H9 (cell line): Measurements from ENCODE around the gene NBPF20. TPM values are rescaled to one million over a fixed set of nuclear protein-coding genes. Genes with fewer than 3 reads are reported as not detected.
"Not testable (repeated sequence)": the region's sequence is repeated elsewhere in the genome, so short reads cannot be mapped to it uniquely, and the experiment has no call there.

Experiments used
- DNase-seq: peaks from one replicate; pipeline ENCODE4 v3.0.0-alpha.2; 2017
- H2AFZ ChIP-seq: one replicate; pipeline ENCODE4 v1.6.1; 2013; ENCODE audit warnings: mild to moderate bottlenecking, low read length, control low read depth, moderate library complexity
- H2AK5ac ChIP-seq: 2 replicates; pipeline ENCODE4 v1.6.1; 2013; ENCODE audit warnings: low read length, control low read depth, mixed read lengths; ENCODE audit not compliant: insufficient read length
- H2BK120ac ChIP-seq: one replicate; pipeline ENCODE4 v1.6.1; 2013; ENCODE audit warnings: low read depth, mild to moderate bottlenecking, low read length, control low read depth, inconsistent platforms; ENCODE audit not compliant: poor library complexity, severe bottlenecking
- H2BK12ac ChIP-seq: 2 replicates; pipeline ENCODE4 v1.6.1; 2013; ENCODE audit warnings: low read length, control low read depth, mixed read lengths, low read depth; ENCODE audit not compliant: insufficient read length
- H2BK15ac ChIP-seq: 2 replicates; pipeline ENCODE4 v1.6.1; 2013; ENCODE audit warnings: low read depth, low read length, control low read depth
- H2BK20ac ChIP-seq: one replicate; pipeline ENCODE4 v1.6.1; 2013; ENCODE audit warnings: low read depth, mild to moderate bottlenecking, low read length, control low read depth, inconsistent platforms; ENCODE audit not compliant: poor library complexity, severe bottlenecking
- H2BK5ac ChIP-seq: 2 replicates; pipeline ENCODE4 v1.6.1; 2013; ENCODE audit warnings: low read length, control low read depth, mixed read lengths; ENCODE audit not compliant: insufficient read length
- H3K14ac ChIP-seq: 2 replicates; pipeline ENCODE4 v1.6.1; 2013; ENCODE audit warnings: low read length, control low read depth; ENCODE audit not compliant: insufficient read depth
- H3K18ac ChIP-seq: 2 replicates; pipeline ENCODE4 v1.6.1; 2013; ENCODE audit warnings: low read depth, mild to moderate bottlenecking, mixed read lengths, low read length, control low read depth; ENCODE audit not compliant: insufficient read length
- H3K23ac ChIP-seq: 2 replicates; pipeline ENCODE4 v1.6.1; 2013; ENCODE audit warnings: low read length, control low read depth, mixed read lengths, low read depth; ENCODE audit not compliant: insufficient read length
- H3K23me2 ChIP-seq: 2 replicates; pipeline ENCODE4 v1.6.1; 2013; ENCODE audit warnings: low read depth, mild to moderate bottlenecking, mixed read lengths, low read length, control low read depth; ENCODE audit not compliant: insufficient read length, poor library complexity, severe bottlenecking
- H3K27ac ChIP-seq: 2 replicates; pipeline ENCODE4 v1.5.1; 2013; ENCODE audit warnings: low read length, control low read depth, mixed read lengths, low read depth; ENCODE audit not compliant: insufficient read length
- H3K27me3 ChIP-seq: 2 replicates; pipeline ENCODE4 v1.6.1; 2013; ENCODE audit warnings: low read length, control low read depth, inconsistent platforms; ENCODE audit not compliant: insufficient read depth
- H3K4ac ChIP-seq: 2 replicates; pipeline ENCODE4 v1.6.1; 2013; ENCODE audit warnings: low read depth, mild to moderate bottlenecking, control low read depth, inconsistent platforms, low read length, moderate library complexity
- H3K4me1 ChIP-seq: 2 replicates; pipeline ENCODE4 v1.6.1; 2013; ENCODE audit warnings: low read length, control low read depth, inconsistent platforms; ENCODE audit not compliant: insufficient read depth
- H3K4me2 ChIP-seq: 2 replicates; pipeline ENCODE4 v1.6.1; 2013; ENCODE audit warnings: low read length, control low read depth, mixed read lengths; ENCODE audit not compliant: insufficient read length, insufficient read depth
- H3K56ac ChIP-seq: 2 replicates; pipeline ENCODE4 v1.6.1; 2013; ENCODE audit warnings: low read depth, mild to moderate bottlenecking, mixed read lengths, low read length, control low read depth; ENCODE audit not compliant: insufficient read length
- H3K79me1 ChIP-seq: 2 replicates; pipeline ENCODE4 v1.6.1; 2013; ENCODE audit warnings: low read depth, mild to moderate bottlenecking, moderate library complexity, low read length, control low read depth, inconsistent platforms; ENCODE audit not compliant: insufficient read depth, poor library complexity, severe bottlenecking
- H3K79me2 ChIP-seq: 2 replicates; pipeline ENCODE4 v1.6.1; 2013; ENCODE audit warnings: low read length, control low read depth, inconsistent platforms; ENCODE audit not compliant: insufficient read depth
- H3K9ac ChIP-seq: 2 replicates; pipeline ENCODE4 v1.6.1; 2013; ENCODE audit warnings: low read length, control low read depth, mixed read lengths; ENCODE audit not compliant: insufficient read length; ENCODE audit errors: extremely low read depth
- H3K9me3 ChIP-seq: one replicate; pipeline ENCODE4 v1.6.1; 2013; ENCODE audit warnings: low read depth, low read length, inconsistent platforms; ENCODE audit not compliant: control insufficient read depth
- H3T11ph ChIP-seq: one replicate; pipeline ENCODE4 v1.6.1; 2013; ENCODE audit warnings: mild to moderate bottlenecking, low read length, control low read depth, inconsistent platforms
- H4K20me1 ChIP-seq: one replicate; pipeline ENCODE4 v1.6.1; 2013; ENCODE audit not compliant: control insufficient read depth, insufficient read length, insufficient read depth
- H4K5ac ChIP-seq: 2 replicates; pipeline ENCODE4 v1.6.1; 2013; ENCODE audit warnings: low read depth, mild to moderate bottlenecking, mixed read lengths, low read length, control low read depth; ENCODE audit not compliant: insufficient read length
- H4K8ac ChIP-seq: replicated peaks from 2 replicates; pipeline ENCODE4 v1.6.1; 2013; ENCODE audit warnings: low read length, control low read depth, mixed read lengths, low read depth; ENCODE audit not compliant: insufficient read length
- H4K91ac ChIP-seq: 2 replicates; pipeline ENCODE4 v1.6.1; 2013; ENCODE audit warnings: low read depth, mild to moderate bottlenecking, moderate library complexity, mixed read lengths, low read length, control low read depth; ENCODE audit not compliant: insufficient read length
- H3K27ac Mint-ChIP-seq, 3 experiments: 2 replicates in 2 of 3; 3 replicates in 1 of 3; pipeline ENCODE4 v1.8.0; 2020 to 2021; ENCODE audit warnings: mixed read lengths in 3 of 3, mild to moderate bottlenecking in 1 of 3, moderate library complexity in 1 of 3
- H3K27me3 Mint-ChIP-seq: 2 replicates; pipeline ENCODE4 v1.8.0; 2021; ENCODE audit warnings: low read depth, mild to moderate bottlenecking, moderate library complexity, mixed read lengths
- H3K36me3 Mint-ChIP-seq, 3 experiments: 2 replicates in 2 of 3; 3 replicates in 1 of 3; pipeline ENCODE4 v1.8.0; 2020 to 2021; ENCODE audit warnings: low read depth in 3 of 3, mixed read lengths in 3 of 3; ENCODE audit not compliant: insufficient read depth in 1 of 3
- H3K4me1 Mint-ChIP-seq, 2 experiments: 2 replicates each; pipeline ENCODE4 v1.8.0; 2020; ENCODE audit warnings: mixed read lengths in 2 of 2
- H3K4me3 Mint-ChIP-seq, 2 experiments: 2 replicates in 1 of 2; 3 replicates in 1 of 2; pipeline ENCODE4 v1.8.0; 2020 to 2021; ENCODE audit warnings: mild to moderate bottlenecking in 2 of 2, mixed read lengths in 2 of 2, moderate library complexity in 1 of 2
- H3K9me3 Mint-ChIP-seq, 2 experiments: 2 replicates in 1 of 2; 3 replicates in 1 of 2; pipeline ENCODE4 v1.8.0; 2020; ENCODE audit warnings: mild to moderate bottlenecking in 2 of 2, mixed read lengths in 2 of 2, moderate library complexity in 1 of 2
- WGBS: extraction: QIAGEN DNeasy Blood & Tissue Kit; methylation state at CpG from one replicate; pipeline ENCODE4 v1.1.7; 2013; ENCODE audit warnings: missing lambda C conversion rate, low lambda C conversion rate, mixed read lengths; ENCODE audit not compliant: insufficient read length; ENCODE audit errors: extremely low coverage; 5-methylcytosine and 5-hydroxymethylcytosine counted together
- total RNA-seq: library from RNA; stranded (reverse); gene quantifications from 2 replicates; pipeline ENCODE4 v1.2.1, GENCODE V29; 2021

NBPF20 gene
- total RNA-seq, 1 experiment from 2014 or later: 0.28 TPM

GRCh38 chr1:145429329-145429728, 3.9 kb upstream of the NBPF20 start:
- H3K36me3 Mint-ChIP-seq, H3K9ac ChIP-seq, H3K27ac ChIP-seq, DNase-seq, H2BK120ac ChIP-seq, H3K56ac ChIP-seq, H2BK5ac ChIP-seq, H3K4me1 ChIP-seq, H3K27ac Mint-ChIP-seq, H4K5ac ChIP-seq, H4K91ac ChIP-seq, H3K23me2 ChIP-seq, H2AFZ ChIP-seq, H3K4me3 Mint-ChIP-seq, H3K4me1 Mint-ChIP-seq, H2BK12ac ChIP-seq, H4K20me1 ChIP-seq, H3K23ac ChIP-seq, H3K9me3 Mint-ChIP-seq, H3K18ac ChIP-seq, H4K8ac ChIP-seq, H3K79me2 ChIP-seq, H3K79me1 ChIP-seq, H2BK15ac ChIP-seq, H3K4ac ChIP-seq, H3K9me3 ChIP-seq, H3K4me2 ChIP-seq, H2AK5ac ChIP-seq, H3T11ph ChIP-seq, H2BK20ac ChIP-seq, H3K14ac ChIP-seq: not testable (repeated sequence)
- WGBS: no CpG with 5 or more reads among the region's 1 CpG
- peaks cover 29% of the 10 kb centered on the region for H3K27me3 ChIP-seq
- peaks cover 96% of the 10 kb centered on the region for H3K27me3 Mint-ChIP-seq

- H3K4me1 Mint-ChIP-seq, H3K27ac ChIP-seq: not testable (repeated sequence)
- no CpG with 5 or more reads among the region's 59 CpGs for WGBS
Observed at GRCh38 chr1:145424612-145425435, 579 bp downstream of the NBPF20 start.

More at GRCh38 chr1:145424612-145425435, 579 bp downstream of the NBPF20 start:
- not testable (repeated sequence) for H3K4me1 ChIP-seq, H2BK120ac ChIP-seq, H4K8ac ChIP-seq, H3K36me3 Mint-ChIP-seq, H2BK5ac ChIP-seq, H3T11ph ChIP-seq, H3K18ac ChIP-seq, H3K79me2 ChIP-seq, H3K4ac ChIP-seq, H2BK12ac ChIP-seq, H4K20me1 ChIP-seq, H4K5ac ChIP-seq, H3K14ac ChIP-seq, DNase-seq, H4K91ac ChIP-seq, H2BK15ac ChIP-seq, H3K27ac Mint-ChIP-seq, H3K9me3 Mint-ChIP-seq, H2AFZ ChIP-seq, H3K56ac ChIP-seq, H3K23ac ChIP-seq, H3K9ac ChIP-seq, H3K9me3 ChIP-seq, H3K79me1 ChIP-seq, H3K23me2 ChIP-seq, H2BK20ac ChIP-seq, H2AK5ac ChIP-seq
- Histone ChIP-seq H3K4me2 (peak overlapping the region; percentile 47), H3K27me3 (peaks cover 25% of the 10 kb centered on the region)
- H3K4me3 Mint-ChIP-seq: peak overlapping the region; percentile 90 to 94
- peaks cover 67% of the 10 kb centered on the region for H3K27me3 Mint-ChIP-seq
